Measurements from ENCODE around the gene MOK. TPM values are rescaled to one million over a fixed set of nuclear protein-coding genes. Genes with fewer than 3 reads are reported as not detected.

MOK gene
- total RNA-seq, 2 donors from 2014 or later = 8.4 to 10.0 TPM

DNA sequence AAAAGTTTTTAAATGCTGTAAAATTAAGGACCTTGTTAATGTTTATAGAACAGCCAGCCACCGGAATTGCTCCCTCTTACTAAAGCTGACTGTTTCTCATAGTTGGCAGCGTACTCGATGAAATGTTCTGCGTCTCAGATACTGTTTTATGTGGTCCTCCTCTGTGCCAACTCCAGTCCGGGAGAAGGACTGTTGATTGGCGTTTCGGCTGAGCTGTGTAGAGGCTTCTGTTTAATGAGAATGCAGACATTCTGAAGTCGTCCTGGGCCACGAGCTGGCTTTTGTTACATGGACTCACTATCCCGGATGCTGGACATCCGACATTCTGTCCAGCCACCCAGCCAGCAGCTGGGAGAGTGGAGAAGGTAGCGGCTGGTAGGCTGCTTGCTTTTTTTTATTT, 89.9 kb downstream of the MOK start:
- intact Hi-C loops (cut with DNase I) = no loop called here
- no peak for DNase-seq (ENCODE audit: low spot score)

DNA sequence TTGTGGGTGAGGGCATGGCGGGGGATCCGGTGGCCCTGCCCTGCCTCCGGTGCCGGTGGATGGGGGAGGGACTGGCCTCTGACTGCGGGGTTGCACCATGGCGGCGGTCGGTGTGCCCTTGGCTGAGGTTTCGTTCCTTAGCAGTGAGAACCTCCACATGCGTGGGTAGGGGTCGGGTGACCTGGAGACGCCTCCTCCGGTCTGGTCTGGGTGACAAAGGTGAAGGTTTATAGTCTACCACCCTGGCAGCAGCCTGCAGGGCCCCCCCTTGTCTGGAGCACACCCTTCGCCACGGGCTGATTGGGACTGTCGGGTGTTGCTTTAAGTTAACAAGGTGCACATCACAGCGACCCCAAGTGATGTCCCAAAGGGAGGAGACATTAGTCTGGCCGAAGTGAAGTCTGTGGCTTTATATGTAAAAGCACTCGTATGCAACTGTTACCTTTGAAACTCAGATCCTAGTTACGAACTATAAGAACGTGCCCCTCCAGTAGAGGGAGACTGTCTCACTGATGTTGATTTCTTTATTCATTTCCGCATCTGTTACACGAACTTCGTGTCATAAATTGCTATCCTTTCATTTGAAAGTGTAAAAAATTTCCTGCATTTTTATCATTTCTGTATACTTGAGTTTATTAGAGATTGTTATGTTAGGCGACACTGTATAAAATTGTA, 90.8 kb downstream of the MOK start:
- DNase-seq (ENCODE audit: low spot score) = peak; percentile 73
- intact Hi-C loops (cut with DNase I) = no loop called here

DNA sequence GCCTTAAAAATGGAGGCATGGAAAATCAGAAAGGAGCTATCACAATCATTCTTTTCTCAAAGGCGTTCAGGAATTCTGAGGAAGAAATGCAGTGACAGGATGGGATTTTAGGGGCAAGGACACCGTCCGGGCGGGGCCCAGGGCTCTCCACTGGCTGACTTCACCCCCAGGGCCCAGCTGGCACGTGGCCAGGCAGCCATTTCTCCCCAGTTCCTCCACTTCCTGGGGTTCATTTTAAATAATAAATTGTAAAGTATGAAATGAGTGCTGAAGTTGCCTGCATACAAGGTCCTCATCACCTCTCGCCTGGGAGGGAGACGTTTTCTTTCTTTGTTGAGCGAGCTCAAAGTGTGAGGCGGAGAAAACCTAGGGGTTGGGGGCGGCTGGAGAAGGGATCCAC, 91.5 kb downstream of the MOK start:
- intact Hi-C loops (cut with DNase I) = no loop called here
- peak; percentile 47 for DNase-seq (ENCODE audit: low spot score)

DNA sequence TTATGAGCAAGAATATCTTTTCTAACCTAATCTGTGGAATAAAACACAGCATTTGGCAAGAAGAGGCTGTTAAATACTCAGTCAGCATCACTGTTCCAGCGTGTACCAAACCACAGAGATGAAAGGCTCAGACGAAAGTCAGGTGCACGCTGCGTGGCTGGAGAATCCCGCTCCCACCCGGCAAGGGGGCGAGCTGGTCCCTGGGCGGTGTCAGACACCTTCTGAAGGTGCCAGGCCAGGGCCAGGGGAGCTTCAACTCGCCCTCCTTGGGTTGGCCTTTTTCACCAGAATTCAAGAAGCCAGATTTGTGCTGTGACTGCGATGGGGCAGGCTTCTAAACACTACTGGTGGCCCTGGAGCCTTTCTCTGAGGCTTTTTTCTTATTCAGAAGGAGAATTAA, 92.1 kb downstream of the MOK start:
- peak; percentile 63 for DNase-seq (ENCODE audit: low spot score)
- intact Hi-C loops (cut with DNase I) = no loop called here

DNA sequence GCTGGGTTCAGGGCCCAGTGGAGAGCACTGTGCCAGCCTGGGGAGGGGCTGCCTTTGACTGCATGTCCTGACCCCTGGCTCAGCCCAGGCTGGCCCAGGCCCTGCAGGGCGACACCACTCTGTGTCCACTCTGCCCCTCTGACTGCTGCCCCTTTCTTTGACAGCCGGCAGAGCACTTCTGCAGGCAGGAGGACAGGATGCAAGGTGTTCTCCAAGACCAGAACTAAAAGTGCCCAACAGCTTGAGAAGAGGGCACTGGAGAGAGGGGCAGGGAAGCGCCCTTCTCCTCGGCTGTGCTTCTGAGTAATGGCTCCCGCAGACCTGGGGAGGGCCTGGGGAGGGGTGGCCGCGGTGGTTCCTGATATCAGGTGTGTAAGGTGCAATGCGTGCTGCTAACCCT, 92.6 kb downstream of the MOK start:
- DNase-seq (ENCODE audit: low spot score) = peak; percentile 37
- intact Hi-C loops (cut with DNase I) = no loop called here

DNA sequence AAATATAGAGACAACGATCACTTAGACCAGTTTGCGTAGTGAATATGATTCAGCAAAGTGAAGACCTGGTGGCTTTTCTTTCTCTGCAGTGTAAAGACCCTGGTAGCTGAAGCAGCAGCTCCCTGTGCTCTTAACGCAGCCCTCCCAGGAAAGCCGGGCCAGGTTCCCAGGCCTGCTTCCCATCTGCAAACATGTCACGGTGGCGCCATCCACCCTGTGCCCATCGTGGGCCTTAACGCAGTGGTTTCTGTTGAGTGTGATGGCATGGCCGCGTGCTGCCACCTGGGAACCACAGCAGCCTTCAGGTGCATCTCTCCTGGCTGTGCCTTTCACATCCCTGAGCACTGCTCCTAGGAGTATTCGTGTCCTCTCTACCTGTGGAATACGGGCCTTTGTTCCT, 93.7 kb downstream of the MOK start:
- DNase-seq (ENCODE audit: low spot score) = peak; percentile 19
- intact Hi-C loops (cut with DNase I) = no loop called here

DNA sequence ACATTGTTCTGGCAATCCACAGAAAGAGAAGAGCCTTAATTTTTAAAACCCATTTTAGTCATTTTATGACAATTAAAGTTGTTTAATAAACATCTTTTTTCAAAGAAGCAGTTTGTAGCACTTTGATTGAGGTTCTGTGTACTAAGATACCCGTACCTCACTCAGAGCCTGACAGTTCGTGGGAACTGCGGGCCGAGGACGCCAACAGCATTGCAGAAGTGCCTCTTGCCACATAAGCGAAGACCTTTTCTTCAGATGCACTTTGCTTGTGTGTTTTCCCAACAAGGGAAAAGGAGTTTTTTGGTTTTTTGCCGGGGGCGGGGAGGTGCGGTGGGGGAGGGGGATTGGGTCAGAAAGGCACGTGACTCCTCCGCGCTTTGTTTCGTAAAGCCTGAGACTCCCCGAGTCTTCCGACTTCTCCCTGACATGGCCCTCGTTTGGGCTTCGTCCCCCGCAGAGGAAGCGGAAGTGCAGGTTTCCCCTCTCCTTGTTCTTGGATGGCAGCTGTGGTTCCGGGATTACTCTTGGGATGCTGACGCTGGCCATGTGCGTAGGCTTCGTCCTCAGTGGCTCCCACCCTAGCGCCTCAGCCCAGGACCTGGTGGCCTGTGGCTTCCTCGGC, 94.4 kb downstream of the MOK start:
- intact Hi-C loops (cut with DNase I) = no loop called here
- peak; percentile 38 for DNase-seq (ENCODE audit: low spot score)

DNA sequence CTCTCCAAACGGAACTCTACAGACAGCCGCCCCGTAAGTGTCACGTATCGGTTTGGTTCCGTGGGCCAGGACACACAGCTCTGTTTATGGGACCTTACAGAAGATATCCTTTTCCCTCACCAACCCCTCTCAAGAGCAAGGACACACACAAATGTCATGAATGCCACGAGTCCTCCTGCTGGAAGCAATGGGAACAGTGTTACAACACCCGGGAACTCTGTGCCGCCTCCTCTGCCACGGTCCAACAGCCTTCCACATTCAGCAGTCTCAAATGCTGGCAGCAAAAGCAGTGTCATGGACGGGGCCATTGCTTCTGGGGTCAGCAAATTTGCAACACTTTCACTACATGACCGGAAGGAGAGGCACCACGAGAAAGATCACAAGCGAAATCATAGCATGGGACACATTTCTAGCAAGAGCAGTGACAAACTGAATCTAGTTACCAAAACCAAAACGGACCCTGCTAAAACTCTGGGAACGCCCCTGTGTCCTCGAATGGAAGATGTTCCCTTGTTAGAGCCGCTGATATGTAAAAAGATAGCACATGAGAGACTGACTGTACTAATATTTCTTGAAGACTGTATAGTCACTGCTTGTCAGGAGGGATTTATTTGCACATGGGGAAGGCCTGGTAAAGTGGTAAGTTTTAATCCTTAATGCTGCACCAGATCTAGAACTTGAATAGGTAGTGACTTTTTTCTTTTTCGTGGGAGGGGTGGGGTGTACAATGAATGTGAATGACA, 95.6 kb downstream of the MOK start:
- intact Hi-C loops (cut with DNase I) = no loop called here

DNA sequence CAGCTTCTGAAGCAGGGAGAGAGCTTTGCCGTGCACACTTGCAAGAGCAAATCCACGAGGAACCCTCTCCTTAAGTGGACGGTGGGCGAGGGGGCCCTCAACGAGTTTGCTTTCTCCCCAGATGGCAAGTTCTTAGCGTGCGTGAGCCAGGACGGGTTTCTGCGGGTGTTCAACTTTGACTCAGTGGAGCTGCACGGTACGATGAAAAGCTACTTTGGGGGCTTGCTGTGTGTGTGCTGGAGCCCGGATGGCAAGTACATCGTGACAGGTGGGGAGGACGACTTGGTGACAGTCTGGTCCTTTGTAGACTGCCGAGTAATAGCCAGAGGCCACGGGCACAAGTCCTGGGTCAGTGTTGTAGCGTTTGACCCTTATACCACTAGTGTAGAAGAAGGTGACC, 96.2 kb downstream of the MOK start:
- intact Hi-C loops (cut with DNase I) = no loop called here
- peak; percentile 76 for DNase-seq (ENCODE audit: low spot score)

More for the DNA sequence above, 95.6 kb downstream of the MOK start:
- DNase-seq (ENCODE audit: low spot score) = peak; percentile 81

DNA sequence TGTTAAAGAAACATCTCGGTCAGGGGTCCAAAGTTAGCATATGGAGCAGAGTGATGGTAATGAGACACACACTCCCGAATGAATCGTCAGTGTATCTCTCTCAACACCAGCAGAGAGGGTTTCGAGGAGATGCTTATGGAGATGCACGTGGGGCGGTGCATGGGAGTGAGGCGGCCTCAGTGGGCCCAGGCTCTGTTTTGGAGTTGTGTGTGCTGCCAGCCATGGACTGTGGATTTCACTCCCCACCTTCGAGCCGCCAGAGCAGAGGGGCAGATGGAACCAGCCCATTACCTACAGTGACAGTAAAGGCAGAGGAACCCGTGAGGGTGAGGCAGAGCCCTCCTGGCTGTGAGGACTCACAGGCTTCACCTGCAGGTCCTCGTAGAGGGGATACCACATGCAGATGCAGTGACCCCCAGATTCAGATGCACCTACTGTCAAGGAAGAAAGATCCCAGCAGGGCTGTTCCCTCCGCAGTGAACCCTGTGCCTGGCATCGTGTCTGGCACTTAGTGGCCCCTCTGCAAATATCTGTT, 97.1 kb downstream of the MOK start:
- intact Hi-C loops (cut with DNase I) = no loop called here
- peak; percentile 67 for DNase-seq (ENCODE audit: low spot score)

DNA sequence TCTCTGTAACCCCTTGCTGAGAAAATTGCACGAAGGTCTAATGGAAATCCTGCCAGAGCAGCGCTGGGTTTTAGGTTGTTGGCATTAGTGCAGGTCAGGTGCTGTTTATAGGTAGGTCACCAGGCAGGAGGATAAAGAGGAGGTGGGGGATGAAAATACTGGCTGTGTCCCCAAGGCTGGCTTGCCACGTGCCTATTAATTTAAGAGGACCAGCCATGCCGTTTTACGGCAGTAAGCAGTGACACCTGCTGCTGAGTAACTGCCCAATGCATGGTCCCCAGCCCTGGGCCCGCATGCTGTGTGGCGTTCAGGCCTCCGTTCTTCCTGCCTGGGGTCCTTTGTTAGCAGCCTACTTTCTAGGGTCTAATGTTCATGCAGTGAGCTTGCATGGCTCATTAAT, 98.0 kb downstream of the MOK start:
- intact Hi-C loops (cut with DNase I) = no loop called here
- peak; percentile 52 for DNase-seq (ENCODE audit: low spot score)

DNA sequence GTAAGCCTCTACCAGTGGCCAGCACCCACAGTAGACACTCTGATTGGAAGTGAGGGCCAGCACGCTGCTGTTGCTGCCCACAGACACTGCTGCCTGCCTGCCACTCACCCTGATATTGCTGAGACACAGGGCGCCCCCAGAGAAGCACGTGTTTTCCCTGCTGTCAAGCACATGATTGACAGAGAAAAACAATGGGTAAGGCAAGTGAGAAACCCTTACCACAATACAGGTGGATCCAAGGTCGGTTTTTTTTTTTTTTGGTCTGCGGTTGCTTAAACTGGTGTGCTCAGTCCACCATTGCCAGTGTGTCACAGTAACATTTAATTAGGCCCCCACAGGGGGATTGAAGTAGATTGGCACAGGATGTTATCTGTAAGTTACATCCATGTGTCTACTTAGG, 99.4 kb downstream of the MOK start:
- DNase-seq (ENCODE audit: low spot score) = no peak
- intact Hi-C loops (cut with DNase I) = no loop called here

DNA sequence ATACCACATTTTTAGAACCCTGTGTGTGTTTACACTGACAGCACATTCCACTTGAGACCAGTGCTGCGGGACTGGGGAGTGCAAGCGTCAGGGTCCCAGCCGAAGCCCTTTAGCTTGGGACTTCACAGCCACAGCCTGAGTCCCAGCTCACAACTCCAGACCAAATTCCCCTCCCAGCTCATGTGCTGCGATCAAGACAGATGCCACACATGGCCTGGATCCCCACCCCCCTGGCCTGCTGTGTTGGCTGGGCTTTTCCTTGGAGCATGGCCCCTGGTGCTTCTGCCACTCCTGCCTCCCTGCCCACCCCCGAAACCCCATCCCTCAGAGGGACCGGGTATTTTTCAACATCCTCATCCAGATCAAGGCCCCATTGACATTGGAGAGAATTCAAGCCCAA, 101.6 kb downstream of the MOK start:
- intact Hi-C loops (cut with DNase I) = no loop called here
- DNase-seq (ENCODE audit: low spot score) = no peak

DNA sequence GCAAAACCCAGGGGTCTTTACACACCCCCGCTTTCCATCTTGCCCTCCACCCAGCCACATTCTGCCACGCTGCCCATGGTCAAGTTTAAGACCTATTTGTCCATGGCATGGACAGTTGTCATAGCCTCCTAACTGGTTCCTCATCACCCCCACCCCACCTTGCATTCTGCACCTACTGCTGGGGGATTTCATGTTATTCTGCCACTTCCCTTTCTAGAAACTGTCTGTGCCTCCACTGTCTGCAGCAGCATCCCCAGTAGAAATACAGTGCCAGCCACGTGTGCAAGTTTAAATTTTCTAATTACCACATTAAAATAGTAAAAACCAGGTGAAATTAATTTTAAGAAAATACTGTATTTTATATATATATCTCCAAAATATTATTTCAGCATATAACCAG, 102.0 kb downstream of the MOK start:
- intact Hi-C loops (cut with DNase I) = no loop called here
- no peak for DNase-seq (ENCODE audit: low spot score)

DNA sequence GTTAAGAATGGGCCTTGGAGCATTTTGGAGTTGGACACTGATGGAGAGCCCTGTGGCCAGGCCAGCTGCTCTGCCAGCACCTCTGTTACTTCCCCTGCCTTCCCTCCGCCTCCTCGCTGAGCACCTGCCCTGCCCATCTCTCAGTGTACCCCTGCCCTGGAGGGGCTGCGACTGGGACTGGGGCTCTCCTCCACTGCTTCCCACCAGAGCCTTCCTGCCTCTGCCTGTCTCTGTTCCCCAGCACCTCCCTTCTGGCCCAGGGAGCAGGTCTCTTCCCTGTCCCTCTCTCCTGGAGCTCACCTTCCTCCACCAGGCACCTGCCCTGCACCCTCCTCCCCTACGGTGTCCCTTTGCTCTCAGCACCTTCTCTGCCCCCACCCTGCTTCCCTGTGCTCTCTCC, 103.2 kb downstream of the MOK start:
- no peak for DNase-seq (ENCODE audit: low spot score)
- intact Hi-C loops (cut with DNase I) = loop anchor here in 1 of 2 donors (1.0 kb wide), 1 partner anchor 46 kb away; no protein-coding TSS in a partner anchor

DNA sequence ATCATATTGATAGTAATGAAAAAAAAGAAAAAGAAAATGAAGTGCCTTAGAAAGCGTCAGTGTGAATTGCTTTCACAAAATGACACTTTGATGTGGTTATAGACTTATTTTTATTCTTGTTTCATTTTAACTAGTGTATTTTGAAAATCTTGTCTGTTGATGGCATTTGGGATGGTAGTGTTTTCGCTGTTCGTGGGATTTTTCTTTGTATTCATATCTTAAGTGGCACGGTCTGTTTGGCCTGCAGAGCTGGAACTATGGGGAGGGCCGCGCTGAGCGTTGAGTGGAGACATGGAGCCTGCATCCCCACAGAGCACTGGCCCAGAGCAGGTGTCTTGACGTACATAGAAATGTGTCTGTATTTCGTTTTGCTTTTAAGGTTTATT, 103.6 kb downstream of the MOK start:
- intact Hi-C loops (cut with DNase I) = loop anchor here in 1 of 2 donors (1.0 kb wide), 1 partner anchor 46 kb away; no protein-coding TSS in a partner anchor
- no peak for DNase-seq (ENCODE audit: low spot score)

DNA sequence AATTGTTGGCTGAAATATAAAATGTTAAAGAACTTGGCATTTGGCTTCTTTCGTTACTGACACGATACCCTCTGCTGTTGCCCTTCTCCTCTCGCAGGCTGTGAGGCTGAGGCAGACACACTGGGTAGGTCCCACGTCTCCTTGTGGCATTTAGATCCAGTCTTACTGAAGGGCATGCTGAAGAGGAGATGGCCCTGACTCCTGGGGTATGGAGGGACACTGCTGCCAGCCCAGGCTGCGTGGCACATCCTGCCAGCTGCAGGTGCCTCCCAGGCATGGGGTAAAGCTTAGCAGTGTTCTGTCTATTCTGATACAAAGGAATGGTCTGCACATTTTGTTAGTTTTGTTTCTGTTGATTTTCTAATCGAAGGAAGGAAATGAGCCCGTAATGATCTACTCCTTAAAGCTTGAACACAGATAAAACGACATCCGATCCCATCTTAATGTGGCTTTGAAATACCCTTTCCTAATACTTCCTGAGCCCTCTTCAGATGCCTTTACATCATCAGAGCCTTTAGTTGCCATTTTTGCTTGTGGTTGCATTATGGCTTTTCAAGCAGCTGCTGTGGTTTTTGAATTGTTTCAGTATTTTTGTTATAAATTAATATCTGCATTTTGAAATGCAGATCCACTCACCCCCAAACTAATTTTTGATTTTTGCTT, 104.1 kb downstream of the MOK start:
- intact Hi-C loops (cut with DNase I) = loop anchor here in 1 of 2 donors (1.0 kb wide), 1 partner anchor 46 kb away; no protein-coding TSS in a partner anchor
- DNase-seq (ENCODE audit: low spot score) = no peak

DNA sequence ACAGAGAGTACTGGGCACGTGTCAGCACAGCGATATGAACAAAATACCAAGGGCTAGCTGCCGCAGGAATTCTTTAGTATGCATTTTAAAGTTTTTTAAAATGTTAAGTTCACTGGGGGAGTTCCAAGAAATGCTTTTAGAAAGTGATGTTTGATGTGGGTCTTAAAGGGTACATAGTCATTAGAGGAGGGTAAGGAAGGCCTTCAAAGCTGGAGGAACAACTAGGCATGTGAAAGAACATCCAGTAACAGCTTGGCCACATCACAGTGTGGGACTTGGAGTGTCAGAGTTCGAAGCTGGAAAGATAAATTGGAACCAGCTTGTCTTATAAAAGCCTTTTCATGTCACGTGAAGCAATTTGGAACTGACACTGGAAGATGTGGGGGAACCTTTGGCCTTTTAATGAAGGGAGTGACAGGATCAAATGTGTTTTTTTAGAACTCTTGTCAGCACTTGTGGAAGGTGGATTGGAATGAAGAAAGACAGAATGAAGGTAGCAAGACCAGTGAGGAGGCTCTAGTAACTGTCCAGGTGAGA, 107.6 kb downstream of the MOK start:
- no peak for DNase-seq (ENCODE audit: low spot score)
- intact Hi-C loops (cut with DNase I) = no loop called here

DNA sequence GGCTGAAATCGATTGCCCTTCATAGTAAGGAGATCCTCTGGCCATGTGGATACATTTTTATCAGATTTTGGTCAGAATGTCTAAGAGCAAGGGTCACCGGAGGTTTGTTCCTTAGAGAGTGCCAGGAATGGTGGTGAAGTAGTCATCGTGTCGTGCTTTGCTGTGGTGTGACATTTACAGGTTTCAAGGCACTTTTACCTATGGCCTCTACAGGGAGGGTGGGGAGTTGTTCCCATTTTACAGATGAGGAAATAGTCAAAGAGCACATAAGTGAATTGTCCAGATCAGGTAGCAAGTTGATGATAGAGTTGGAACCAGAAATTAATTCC, 108.1 kb downstream of the MOK start:
- no peak for DNase-seq (ENCODE audit: low spot score)
- intact Hi-C loops (cut with DNase I) = no loop called here
